ENCODE measurements around the gene PRKCA. TPM values are rescaled to one million over a fixed set of nuclear protein-coding genes. Genes with fewer than 3 reads are reported as not detected.

Gene PRKCA
- total and polyA plus RNA-seq, 2 donors (not counting 3 experiments of a cell fraction or from before 2014, with no cell fraction given), result 7.5 to 34.2 TPM

DNA sequence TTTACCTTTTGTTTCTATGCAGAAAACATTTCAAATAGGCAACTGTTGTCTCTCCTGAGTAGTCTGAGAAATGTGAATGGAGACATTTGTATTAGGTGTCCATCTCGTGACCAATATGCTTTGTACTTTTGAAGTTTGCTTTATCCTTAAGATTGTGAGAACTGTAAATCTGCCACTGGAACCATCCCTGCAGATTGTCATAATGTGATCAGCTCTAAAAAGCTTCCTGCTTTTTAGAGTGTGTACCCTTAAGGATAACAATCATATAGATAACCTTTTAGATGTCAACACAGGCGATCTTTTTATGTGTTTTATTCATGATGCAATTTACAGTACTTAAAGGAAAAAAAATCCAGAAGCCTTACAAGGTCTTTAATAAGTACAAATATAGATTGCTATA is 63.5 kb downstream of the PRKCA start:
- Histone ChIP-seq H3K27ac (ENCODE audit: insufficient read depth, low read depth, low read length) (no peak overlapping the region), H4K20me1 (replicated peaks; ENCODE audit: control insufficient read depth, extremely low read depth, insufficient read depth, low read length) (no peaks in the 10 kb centered on the region), H3K4me3 (replicated peaks in 1 of 3; ENCODE audit: insufficient read depth in 1 of 3, low read depth in 1 of 3, low read length in 3 of 3) (no peak overlapping the region), H3K36me3 (ENCODE audit: control insufficient read depth in 2 of 2, extremely low read depth in 1 of 2, insufficient read depth in 2 of 2, low read length in 2 of 2) (no peaks in the 10 kb centered on the region), H3K4me2 (ENCODE audit: insufficient read depth, low read length) (no peak overlapping the region), H3K79me2 (ENCODE audit: control insufficient read depth, insufficient read depth, low read length) (peaks cover 5% of the 10 kb centered on the region), H3K9me3 (replicated peaks; ENCODE audit: control insufficient read depth, insufficient read depth, low read length) (no peaks in the 10 kb centered on the region), H3K27me3 (ENCODE audit: control insufficient read depth in 2 of 2, insufficient read depth in 2 of 2, low read length in 2 of 2) (no peaks in the 10 kb centered on the region), H2AFZ (ENCODE audit: low read depth, low read length) (no peak overlapping the region), H3K9me1 (replicated peaks; ENCODE audit: control insufficient read depth, extremely low read depth, insufficient read depth, low read length) (no peaks in the 10 kb centered on the region), H3K9ac (replicated peaks; ENCODE audit: extremely low read depth, insufficient read depth, low read length) (no peak overlapping the region), H3K4me1 (ENCODE audit: control insufficient read depth, extremely low read depth, insufficient read depth, low read length) (peaks cover 7% of the 10 kb centered on the region)
- ChIA-PET CTCF (interaction anchor here (0.9 to 1.3 kb wide), 2 partner anchors 10 to 11 kb away, joined by 3 read pairs; no protein-coding TSS in a partner anchor), POLR2A (no interaction called here)
- intact Hi-C loops (cut with micrococcal nuclease), result no loop called here
- FAIRE-seq (no peak), DNase-seq (ENCODE audit: low read depth, low spot score) (no peak)
- dilution Hi-C loops (cut with MboI; ENCODE audit: extremely low pct_ligation_motif_present, low sequenced_read_pairs), result no loop called here
- no peak for TF ChIP-seq EZH2 (IDR thresholded peaks at IDR 0.05; ENCODE audit: borderline replicate concordance, low read depth, low read length, severe bottlenecking)
- no peak for TF ChIP-seq CTCF (IDR thresholded peaks at IDR 0.05; ENCODE audit: extremely low read depth in 1 of 2, insufficient read depth in 1 of 2, low read depth in 1 of 2, low read length in 2 of 2)
- no peak for TF ChIP-seq MYC (IDR thresholded peaks at IDR 0.05; ENCODE audit: low read depth, low read length)
- TF ChIP-seq POLR2A (IDR thresholded peaks at IDR 0.05; ENCODE audit: low read depth, low read length), result no peak
- TF ChIP-seq MAX (IDR thresholded peaks at IDR 0.05; ENCODE audit: insufficient read depth, insufficient read length), result no peak
- TF ChIP-seq JUN (IDR thresholded peaks at IDR 0.05; ENCODE audit: borderline replicate concordance, insufficient read depth, insufficient read length, low read depth), result no peak
- TF ChIP-seq POLR2AphosphoS5 (IDR thresholded peaks at IDR 0.05; ENCODE audit: insufficient read depth, low read depth, low read length), result no peak
- no peak for TF ChIP-seq GATA2 (IDR thresholded peaks at IDR 0.05; ENCODE audit: insufficient read depth, insufficient read length, low read depth, low read length)
- no peak for TF ChIP-seq FOS (IDR thresholded peaks at IDR 0.05; ENCODE audit: borderline replicate concordance, insufficient read depth, low read length)
- no TSS peak for BruUV-seq (replicated peaks)

Data from endothelial cell of umbilical vein (primary cell).